NCI-H82 treated with DMSO at 0.1 percent for 48 hours (cell line): ENCODE data around the gene CSNK1E.
"Not testable (repeated sequence)": the region's sequence is repeated elsewhere in the genome, so short reads cannot be mapped to it uniquely, and the experiment has no call there.

Experiments used
- DNase-seq: peaks from one replicate; lab custom pipeline; 2025; ENCODE audit not compliant: unreplicated experiment; lab: John Stamatoyannopoulos, UW

The CSNK1E gene

DNA sequence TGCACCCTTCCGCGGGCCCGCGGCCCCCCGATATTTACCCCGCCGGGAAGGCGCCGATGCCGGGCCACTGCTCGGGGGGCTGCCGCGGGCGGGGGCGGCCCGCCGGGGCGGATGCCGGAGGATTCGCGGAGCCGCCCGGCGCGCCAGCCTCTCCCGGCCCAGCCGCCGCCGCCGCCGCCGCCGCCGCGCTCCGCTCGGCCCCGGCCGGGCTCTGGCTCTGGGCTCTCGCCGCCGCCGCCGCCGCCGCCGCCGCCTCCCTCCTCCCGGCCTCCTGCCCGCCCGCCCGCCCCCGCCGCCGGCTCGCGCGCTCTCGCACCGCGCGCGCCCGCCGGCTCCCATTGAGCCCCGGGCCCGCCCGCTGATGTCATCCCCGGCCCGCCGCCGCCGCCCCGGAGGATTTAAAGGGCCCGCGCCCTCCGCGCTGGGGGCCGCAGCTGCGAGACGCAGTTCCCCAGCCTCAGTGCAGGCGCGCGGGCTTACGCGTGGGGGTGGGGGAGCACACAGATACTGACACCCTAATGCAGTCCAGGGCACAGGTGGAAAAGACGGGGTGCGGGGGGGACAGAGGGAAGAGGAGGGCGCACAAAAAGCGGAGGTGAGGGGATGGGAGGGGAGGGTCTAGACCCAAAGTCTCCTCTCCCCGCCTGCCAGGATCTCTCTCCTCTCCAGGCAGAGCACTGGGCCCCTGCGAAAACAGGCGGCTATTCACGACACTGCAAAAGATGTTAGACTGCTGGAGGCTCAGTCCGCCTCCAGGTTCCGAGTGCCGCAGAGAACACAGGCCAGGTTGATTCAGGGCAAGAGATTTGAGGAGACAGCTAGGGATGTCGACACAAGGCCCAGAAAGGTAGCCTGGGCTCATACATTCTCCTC, at the start of gene CSNK1E:
TSS of gene CSNK1E (minus strand) at position 312 of the 873 bp plus-strand sequence. CDS start 3,276 bp downstream, outside the sequence.
- DNase-seq = no peak

DNA sequence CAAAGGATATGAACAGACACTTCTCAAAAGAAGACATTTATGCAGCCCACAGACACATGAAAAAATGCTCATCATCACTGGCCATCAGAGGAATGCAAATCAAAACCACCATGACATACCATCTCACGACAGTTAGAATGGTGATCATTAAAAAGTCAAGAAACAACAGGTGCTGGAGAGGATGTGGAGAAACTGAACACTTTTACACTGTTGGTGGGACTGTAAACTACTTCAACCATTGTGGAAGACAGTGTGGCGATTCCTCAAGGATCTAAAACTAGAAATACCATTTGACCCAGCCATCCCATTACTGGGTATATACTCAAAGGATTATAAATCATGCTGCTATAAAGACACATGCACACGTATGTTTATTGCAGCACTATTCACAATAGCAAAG, 48.6 kb upstream of the CSNK1E start:
- not testable (repeated sequence) for DNase-seq

DNA sequence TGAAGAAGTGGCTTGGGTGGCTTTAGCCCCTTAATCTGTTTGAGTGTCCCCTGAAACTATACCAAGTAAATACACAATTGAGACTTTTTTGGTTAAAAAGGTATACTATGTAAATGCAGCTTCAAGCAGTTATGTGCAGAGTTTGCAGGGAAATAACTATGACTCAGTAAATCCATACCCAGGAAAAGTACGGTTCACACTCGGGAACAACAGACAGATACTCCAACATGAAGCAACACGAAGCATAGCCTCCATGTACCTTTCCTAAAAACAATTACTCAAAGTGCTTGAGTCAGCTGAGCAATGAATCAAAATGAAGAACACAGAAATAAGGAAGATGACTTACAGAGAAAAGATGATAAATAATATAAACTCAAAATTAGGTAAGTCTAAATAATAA, 47.9 kb upstream of the CSNK1E start:
- DNase-seq = not testable (repeated sequence)

DNA sequence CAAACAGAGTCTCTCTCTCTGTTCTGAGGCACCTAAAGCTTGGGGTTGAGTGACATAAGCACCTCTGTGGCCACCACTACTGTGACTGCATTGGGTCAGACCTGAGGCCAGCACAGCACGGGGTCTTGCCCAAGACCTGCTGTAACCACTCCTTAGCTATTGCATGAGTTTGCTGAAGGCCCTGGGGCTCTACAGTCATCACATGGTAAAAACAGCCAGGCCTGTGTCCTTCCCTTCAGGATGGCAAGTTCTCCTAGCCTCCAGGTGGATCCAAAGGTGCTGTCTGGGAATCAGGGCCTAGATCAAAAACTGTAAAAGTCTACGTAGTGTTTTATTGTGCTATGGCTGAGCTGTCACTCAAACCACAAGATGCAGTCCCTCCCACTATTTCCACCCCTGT, 43.3 kb upstream of the CSNK1E start:
- not testable (repeated sequence) for DNase-seq

DNA sequence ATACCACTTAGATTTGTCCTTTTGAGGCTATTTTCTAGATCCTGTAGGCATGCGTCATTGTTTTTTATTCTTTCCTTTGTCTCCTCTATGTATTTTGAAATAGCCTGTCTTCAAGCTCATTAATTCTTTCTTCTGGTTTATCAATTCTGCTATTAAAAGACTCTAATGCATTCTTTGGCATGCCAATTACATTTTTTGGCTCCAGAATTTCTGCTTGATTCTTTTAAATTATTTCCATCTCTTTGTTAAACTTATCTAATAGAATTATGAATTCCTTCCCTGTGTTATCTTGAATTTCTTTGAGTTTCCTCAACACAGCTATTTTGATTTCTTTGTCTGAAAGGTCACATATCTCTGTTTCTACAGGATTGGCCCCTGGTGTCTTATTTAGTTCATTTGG, 42.6 kb upstream of the CSNK1E start:
- DNase-seq = not testable (repeated sequence)

DNA sequence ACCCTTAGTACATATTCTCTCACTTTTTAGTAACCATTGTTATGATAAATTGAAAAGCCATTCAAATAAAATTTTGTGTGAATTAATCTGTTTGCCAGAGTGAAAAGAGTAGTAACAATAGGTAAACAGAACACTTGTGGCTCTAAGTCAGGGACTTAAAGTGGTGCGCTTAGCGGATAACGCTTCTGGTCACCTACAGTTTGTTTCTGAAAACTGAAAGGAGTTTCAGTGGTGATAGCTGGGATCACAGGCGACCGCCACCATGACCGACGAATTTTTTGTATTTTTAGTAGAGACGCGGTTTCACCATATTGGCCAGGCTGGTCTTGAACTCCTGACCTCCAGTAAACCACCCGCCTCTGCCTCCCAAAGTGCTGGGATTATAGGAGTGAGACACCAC, 40.7 kb upstream of the CSNK1E start:
- not testable (repeated sequence) for DNase-seq

DNA sequence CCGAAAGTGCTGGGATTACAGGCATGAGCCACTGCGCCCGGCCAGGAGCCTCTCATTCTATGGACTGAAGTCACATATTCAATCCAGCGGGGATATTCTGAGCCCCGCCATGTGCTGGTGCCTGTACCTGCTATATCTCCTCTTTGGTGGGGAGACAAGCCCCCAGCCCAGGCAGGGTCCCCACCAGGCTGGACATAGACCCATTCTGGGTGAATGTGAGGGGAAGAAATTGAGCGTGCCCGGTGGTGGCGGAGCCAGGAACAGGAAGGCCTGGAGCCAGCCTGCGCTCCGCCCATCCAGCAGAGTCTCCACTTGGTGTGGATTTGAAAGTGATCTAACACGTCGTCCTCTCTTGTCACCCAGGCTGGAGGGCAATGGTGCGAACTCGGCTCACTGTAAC, 38.0 kb upstream of the CSNK1E start:
- DNase-seq = no peak

DNA sequence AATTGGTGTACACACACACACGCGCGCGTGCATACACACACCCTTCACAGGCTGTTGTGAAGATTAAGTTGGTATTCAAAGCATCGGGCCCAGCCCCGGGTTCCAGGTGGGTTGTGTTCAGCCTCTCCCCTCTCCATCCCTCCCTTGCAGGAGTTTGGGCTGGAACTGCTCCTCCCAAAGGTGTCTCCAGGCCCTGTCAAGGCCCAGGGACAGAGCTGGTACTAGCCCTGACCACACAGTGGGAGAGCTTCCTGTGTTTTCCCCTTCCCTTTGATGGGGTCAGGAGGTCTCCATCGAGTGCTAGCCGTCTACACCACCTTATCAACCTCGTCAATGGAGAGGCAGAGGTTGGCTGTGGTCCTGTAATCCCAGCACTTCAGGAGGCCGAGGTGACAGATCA, 36.5 kb upstream of the CSNK1E start:
- DNase-seq = no peak

DNA sequence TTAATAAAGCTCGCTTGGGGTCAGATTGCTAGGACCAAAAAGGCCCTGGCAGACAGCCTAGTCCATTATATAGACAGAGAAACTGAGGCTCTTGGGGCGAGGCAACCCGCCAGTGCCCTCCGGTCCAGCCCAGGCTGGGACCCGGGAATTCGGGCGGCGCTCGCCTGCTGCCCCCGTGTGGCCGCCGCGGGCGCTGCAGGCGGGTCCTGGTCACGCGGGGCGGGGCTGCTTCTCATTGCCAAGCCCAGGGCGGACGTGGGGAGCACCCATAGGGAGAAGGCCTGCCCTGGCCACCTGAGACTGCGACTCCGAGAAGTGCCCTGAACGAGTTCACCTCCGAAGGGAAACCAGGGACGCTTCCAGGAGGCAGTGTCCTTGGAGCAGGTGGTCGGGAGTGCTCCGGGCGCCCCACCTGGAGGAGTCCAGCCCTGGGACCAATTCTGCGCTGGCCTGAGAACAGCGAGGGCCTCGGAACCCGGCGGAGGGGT, 36.0 kb upstream of the CSNK1E start:
- DNase-seq = no peak

DNA sequence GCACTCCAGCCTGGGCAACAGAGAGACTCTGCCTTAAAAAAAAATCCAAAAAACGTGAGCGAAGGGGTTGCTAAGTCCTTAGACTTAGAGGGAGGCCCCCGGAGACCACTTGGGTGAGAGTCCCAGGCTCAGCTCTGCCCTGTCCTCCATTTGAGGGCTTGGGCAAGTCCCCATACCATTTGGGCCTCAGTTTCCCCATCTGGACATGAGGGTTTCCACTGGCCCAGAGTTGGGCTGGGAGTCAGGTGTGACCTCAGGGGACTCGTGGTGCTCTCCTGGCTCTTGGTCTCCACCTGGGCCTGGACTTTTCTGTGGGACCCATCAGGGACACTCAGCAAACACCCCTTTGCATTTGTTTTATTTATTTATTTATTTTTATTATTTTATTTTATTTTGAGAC, 35.2 kb upstream of the CSNK1E start:
- no peak for DNase-seq

DNA sequence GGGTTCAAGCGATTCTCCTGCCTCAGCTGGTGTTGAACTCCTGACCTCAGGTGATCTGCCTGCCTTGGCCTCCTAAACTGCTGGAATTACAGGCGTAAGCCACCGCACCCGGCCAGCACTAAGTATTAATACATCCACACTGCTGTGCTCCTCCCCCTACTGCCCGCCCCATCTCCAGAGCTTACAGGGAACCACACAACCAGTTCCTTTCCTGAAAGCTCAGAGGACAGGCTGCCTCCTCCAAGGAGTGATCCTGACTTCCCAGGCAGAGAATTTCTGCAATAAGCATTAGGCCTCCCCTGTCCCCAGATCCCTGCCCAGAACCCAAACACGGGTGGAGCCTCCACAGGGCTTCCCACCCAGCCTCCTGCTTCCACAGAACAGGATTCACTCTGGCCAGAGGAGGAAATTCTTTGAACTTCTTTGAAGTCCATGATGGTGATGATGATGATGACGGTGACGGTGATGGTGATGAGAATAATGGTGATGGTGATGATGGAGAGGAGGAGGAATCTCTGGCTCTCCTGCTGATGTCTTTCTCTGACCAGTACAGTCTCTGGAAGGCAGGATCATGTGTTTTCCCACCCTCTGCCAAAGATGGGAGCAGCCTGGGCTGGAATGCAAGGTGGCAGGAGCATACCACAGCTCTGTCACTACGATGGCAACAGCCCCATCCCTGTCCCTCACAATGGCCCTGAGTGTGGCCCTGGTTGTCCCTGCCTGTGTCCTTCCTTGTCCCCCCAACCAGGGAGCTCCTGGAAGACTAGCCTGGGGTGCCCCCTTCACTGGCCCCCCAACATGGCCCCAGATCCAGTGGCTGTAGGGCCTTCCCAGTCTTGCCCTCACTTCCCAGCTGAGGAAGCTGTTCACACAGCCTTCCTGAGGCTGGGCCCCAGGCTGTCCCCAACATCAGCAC, 33.5 kb upstream of the CSNK1E start:
- no peak for DNase-seq

DNA sequence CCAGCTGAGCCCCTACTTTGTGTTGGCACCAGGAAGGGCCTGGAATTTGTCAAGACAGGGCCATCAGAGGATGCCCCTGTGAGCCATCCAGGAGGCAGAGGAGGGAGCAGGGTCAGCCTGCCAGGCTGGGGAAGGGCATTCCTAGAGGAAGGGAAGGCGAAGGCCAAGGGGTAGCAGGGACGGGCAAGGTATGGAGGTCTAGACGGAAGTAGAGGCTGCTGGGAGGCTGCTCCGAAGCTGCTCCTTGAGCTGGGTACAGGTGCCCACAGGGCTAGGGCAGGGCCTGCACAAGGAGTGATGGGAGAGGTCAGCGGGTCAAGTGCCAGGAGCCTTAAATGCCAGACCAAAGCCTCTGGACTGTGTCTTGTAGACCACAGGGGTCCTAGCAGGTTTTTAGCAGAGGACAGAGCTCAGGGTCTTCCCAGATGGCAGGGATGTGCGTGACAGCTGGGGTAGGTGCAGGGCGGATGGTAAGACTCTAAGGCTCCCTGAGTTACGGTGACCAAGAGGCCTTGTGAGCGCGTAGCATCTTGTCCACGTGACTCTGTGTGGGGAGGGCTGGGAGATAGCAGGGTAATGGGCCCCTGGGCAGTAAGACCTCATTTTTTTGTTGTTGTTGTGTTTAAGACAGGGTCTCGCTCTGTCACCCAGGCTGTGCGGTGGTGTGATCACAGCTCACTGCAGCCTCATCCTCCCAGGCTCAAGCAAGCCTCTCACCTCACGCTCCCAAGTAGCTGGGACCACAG, 31.7 kb upstream of the CSNK1E start:
- no peak for DNase-seq

DNA sequence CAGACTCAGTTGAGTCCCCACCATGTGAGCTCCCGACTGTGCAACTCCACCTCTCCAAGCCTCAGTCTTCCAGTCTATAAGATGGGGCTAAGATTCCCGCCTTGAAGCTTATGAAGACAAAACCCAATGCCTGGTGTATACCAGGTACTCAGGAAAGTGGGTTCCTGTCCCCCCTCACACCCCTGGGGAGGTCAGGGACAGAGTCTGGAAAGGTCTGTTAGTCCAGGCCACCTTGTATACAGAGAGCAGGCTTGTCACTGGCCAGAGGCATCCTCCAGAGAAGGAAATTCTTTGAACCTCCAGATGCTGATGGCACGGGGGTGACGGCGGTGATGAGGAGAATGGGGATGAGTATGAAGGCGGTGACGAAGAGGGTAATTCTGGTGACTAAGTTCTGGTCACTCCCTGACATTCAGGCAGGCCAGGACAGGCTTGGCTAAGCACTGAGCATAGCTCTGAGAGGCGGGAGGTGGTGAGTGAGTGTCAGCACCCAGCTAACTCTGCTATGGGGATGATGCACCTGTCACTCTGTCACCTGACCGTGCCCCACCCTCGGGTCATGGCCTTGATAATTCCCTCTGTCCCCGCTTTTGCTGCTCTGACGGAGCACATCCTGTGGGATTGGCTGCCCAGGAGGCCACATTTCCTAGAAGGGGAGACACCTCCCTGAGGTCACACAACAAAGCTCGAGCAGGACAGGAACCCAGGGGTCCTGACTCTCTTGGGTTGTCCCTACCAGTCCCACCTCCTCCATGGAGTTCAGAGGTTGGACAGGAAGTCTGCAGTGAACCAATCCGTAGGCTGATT, 30.9 kb upstream of the CSNK1E start:
- DNase-seq = no peak

DNA sequence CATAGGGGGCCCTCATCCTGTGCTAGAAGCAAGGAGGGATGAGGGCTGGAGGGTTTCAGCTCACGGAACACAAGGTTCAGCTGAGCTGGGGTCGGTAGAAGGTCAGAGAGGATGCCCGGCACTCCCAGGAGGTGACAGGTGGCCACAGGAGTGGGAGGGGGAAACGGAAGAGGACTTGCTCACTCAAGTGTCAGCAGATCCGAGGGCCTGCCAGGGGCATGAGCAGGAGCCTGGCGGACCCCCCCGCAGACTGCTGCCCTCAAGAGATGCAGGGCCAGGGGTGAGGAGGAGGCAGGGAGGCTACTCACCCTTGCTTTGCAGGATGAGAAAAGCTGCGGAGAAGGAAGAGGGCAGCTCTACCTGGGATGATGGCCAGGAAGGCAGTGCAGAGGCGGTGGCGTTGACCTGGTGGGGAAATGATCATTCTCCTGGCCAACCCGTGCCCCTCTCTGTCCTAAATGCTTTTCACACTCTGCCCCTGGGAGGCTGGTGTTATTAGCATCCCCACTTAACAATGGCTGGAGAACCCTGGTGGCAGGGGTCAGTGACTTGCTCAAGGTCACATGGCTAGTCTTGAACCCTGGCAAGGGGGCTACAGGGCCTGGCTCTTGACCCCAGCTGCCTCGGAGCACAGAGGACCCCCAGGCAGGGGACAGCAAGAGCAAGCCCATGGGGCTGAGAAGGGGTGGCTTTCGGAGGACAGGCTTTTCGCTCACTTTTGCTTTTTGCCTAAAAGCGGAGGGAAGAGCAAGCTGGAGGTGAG, 30.1 kb upstream of the CSNK1E start:
- no peak for DNase-seq

DNA sequence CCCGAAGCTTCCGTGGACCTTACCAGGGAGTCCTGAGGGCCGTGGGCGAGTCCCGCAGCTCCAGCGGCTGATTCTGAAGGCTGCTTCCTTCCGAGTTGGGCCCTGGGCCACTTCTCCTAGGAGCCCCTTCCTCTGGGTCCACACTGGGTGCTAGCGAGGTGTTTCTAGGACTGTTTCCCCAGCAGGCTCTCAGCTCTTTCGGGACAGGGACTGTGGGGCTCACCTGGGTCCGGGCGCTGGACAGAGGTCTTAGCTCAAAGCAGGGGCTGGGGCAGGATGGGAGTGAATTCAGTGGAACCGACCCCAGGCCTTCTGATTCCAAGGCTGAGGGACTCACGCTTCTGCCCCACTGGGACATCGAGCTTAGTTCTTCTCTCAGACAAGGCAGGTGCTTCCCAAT, 29.3 kb upstream of the CSNK1E start:
- no peak for DNase-seq

DNA sequence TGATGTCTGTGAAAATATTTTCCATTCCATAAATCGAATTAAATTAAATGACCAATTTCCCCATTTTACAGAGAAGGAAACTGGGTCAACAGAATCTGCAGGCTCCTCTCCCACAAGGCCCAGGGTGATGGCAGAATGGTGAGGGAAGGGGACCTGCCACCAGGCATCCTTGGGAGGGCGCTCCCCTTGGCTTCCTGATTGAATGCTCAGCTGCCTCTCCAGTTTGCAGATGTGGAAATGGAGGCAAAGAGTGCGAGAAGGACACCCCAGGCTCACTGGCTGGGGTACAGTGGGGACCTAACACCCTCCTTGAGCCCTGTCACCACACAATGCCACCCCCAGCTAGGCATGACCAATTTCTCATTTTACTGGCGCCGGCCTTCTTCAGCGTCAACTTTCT, 28.5 kb upstream of the CSNK1E start:
- DNase-seq = no peak

DNA sequence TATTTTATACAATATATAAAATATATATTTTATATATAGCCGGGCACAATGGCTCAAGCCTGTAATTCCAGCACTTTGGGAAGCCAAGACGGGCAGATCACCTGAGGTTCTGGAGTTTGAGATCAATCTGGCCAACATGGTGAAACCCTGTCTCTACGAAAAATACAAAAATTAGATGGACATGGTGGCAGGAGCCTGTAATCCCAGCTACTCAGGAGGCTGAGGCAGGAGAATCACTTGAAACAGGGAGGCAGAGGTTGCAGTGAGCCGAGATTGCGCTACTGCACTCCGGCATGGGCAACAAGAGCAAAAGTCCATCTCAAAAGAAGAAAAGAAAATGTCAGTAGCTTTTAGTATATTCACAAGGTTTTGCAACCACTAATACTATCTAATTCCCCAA, 22.7 kb upstream of the CSNK1E start:
- DNase-seq = not testable (repeated sequence)

DNA sequence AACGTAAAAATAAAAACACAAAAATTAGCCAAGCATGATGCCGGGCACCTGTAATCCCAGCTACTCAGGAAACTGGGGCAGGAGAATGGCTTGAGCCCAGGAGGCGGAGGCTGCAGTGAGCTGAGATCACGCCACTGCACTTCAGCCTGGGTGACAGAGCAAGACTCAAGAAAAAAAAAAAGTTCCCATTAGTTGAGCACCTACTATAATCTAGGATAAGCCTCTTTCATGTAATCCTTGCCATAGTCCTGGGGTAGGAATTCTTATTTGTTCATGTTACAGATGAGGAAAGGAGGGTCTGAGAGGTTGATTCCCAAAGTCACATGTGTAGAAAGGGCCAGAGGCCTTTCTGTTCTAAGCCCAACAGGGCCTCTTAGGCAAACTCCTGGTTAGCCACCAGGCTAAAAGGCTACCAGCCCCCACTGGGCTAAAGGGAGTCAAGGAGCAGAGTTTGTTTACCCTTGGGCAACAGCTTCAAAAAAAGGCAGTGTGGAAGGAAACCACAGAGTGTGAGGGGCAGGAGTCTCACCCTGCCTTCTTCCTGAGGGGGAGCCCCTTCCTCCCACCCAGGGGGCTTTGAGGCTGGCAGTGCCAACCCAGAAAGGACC, 21.6 kb upstream of the CSNK1E start:
- no peak for DNase-seq

DNA sequence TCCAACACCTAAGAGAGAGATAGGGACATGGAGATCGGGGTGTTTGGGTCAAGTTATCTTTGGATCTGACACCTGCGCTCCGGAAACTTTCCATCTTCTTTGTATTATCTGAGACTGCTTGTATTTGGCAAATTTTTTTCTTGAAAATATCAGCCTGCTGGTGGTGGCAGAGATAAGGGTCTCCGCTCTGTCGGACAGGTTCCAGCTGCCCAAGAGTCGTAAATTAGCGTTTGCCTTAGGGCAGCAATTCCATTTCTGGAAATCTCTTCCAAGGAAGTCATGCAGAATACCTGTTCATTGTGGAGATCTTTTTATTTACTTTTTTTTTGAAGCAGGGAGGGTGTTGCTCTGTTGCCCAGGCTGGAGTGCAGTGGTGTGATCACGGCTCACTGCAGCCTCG, 19.5 kb upstream of the CSNK1E start:
- DNase-seq = no peak
